ACC112 (cell line): Measurements from ENCODE around the gene ZBTB40.

Experiments used
- H2AFZ ChIP-seq: fragments of 200-600 bp; sonication (generic); one replicate; pipeline ENCODE4 v1.6.0; 2017; ENCODE audit warnings: antibody characterized with exemption, low read length; ENCODE audit not compliant: unreplicated experiment
- H3K27ac ChIP-seq: fragments of 200-600 bp; sonication (generic); 2 replicates; pipeline ENCODE4 v1.5.1; 2014; ENCODE audit warnings: low read depth, mild to moderate bottlenecking, antibody characterized with exemption, low read length, moderate library complexity
- H3K27me3 ChIP-seq: fragments of 200-600 bp; sonication (generic); 2 replicates; pipeline ENCODE4 v1.6.1; 2014; ENCODE audit warnings: mild to moderate bottlenecking, antibody characterized with exemption, low read length, moderate library complexity, mixed read lengths; ENCODE audit not compliant: insufficient read depth
- H3K36me3 ChIP-seq: fragments of 200-600 bp; sonication (generic); 2 replicates; pipeline ENCODE4 v1.6.1; 2016; ENCODE audit warnings: mild to moderate bottlenecking, antibody characterized with exemption, low read length, moderate library complexity, mixed read lengths; ENCODE audit not compliant: insufficient read depth
- H3K4me1 ChIP-seq: fragments of 200-600 bp; sonication (generic); one replicate; pipeline ENCODE4 v1.6.1; 2016; ENCODE audit warnings: low read length, mixed read lengths; ENCODE audit not compliant: insufficient read depth, unreplicated experiment, control insufficient read depth
- H3K4me3 ChIP-seq: fragments of 200-600 bp; sonication (generic); 2 replicates; pipeline ENCODE4 v1.5.1; 2014; ENCODE audit warnings: mild to moderate bottlenecking, low read depth, low read length
- H3K79me2 ChIP-seq: fragments of 200-600 bp; sonication (generic); one replicate; pipeline ENCODE4 v1.6.0; 2016; ENCODE audit warnings: low read length; ENCODE audit not compliant: control insufficient read depth, unreplicated experiment, insufficient read depth

Gene ZBTB40

DNA sequence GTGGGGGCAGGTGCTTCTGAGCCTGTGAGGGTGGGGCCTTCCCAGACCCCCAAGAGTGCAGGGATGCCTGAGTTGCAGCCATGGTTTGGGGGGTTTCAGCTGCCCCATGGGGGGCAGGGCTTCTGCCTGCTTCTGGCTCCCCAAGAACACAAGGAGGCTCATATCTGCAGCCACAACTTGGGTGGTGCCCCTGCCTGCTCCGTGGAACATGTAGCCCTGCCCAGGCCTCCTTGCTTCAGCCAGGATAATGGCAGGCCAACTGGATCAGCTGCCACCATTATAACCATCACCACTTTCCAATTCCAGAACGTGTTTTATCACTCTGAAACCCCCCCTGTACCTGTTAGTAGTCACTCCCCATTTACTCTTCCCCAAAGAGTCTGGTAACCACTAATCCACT is 14.0 kb downstream of the ZBTB40 start:
- Histone ChIP-seq H3K4me3 (no peak overlapping the region), H3K27ac (no peak overlapping the region), H3K79me2 (peaks cover 27% of the 10 kb centered on the region), H3K27me3 (no peaks in the 10 kb centered on the region), H2AFZ (no peak overlapping the region), H3K4me1 (peaks cover under 1% of the 10 kb centered on the region), H3K36me3 (no peaks in the 10 kb centered on the region)

DNA sequence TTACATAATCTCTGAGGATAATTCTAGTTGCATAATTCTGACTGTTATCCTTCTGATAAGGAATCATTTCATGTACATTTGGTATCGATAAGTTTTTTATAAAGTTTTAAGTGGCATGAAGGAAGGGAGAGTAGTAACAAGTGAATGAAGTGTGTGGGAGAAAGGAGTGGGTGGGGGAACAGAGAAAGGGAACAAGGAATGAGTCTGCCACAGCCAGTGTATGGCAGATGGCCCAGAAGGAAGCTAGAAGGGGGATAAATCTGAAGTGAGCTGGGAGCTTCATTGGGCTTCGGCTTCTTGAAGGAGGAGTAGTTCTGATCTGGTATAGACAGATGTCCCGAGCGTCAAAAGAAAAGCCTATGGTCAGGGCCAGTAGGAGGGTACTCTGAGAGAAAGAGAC is 18.6 kb downstream of the ZBTB40 start:
- Histone ChIP-seq H3K27me3 (no peaks in the 10 kb centered on the region), H3K4me1 (peaks cover 4% of the 10 kb centered on the region), H3K4me3 (no peak overlapping the region), H3K27ac (no peak overlapping the region), H3K79me2 (peaks cover 9% of the 10 kb centered on the region), H3K36me3 (no peaks in the 10 kb centered on the region), H2AFZ (no peak overlapping the region)

DNA sequence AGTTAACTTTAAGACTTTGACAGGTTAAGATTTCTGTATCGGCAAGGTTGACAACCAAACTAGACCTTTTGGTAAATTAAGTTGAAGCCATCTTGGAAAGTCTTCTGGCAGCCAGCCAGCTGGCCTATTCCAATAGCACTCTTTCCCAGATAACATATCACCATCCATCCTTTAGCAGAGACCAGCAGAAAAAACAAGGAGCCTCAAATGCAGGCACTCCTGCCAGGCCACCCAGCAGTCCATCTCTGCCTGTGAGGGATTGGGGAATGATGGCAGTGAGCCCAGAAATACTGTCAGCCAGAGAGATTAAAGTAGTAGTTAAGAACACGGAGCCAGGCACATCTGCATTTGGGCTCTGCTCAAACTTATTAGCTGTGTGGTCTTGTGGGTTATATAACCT is 19.4 kb downstream of the ZBTB40 start:
- Histone ChIP-seq H2AFZ (no peak overlapping the region), H3K27me3 (no peaks in the 10 kb centered on the region), H3K27ac (no peak overlapping the region), H3K79me2 (peaks cover 9% of the 10 kb centered on the region), H3K4me1 (peaks cover 4% of the 10 kb centered on the region), H3K36me3 (no peaks in the 10 kb centered on the region), H3K4me3 (no peak overlapping the region)

DNA sequence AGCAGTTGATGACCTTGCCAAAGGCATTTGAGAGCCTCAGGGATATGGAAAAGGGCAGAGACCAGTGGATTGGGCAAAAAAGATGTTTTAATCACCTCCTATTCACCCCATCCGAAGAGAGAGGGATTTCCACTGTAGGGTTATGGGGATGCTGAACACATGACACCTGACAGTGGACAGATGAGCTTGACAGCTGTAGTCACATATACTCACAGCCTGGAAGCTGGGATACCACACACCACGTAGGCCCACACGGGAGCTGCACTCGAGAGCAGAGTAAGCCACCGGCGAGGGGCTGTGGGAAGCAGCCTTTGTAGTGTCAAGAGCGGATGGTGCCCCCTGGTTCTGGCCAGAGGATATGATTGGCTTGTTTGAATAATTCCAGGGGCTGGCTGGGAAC is 20.0 kb downstream of the ZBTB40 start:
- Histone ChIP-seq H3K36me3 (no peaks in the 10 kb centered on the region), H3K27me3 (no peaks in the 10 kb centered on the region), H3K27ac (no peak overlapping the region), H3K4me3 (no peak overlapping the region), H3K4me1 (peaks cover 4% of the 10 kb centered on the region), H3K79me2 (peaks cover 9% of the 10 kb centered on the region), H2AFZ (no peak overlapping the region)

DNA sequence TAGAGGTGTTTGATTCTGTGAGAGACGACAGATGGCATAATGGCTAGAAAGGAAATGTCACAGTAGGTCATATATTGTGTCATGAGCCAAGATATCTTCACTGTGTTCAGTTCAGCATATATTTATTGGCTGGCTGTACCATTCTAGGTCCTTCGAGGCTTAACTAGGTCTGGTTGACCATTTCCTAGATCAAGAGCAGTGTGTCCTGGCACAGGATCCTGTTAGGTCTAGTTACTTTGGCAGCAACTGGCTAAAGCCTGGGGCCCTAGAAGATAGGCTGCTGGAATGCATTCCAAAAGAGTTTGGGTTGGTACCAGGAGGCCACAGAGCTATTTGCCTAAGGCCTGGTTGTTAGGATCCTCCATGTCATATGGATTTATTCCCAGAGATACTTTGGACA is 20.9 kb downstream of the ZBTB40 start:
- H3K36me3 ChIP-seq: no peaks in the 10 kb centered on the region
- no peaks in the 10 kb centered on the region for H3K27me3 ChIP-seq
- no peak overlapping the region for H2AFZ ChIP-seq
- no peak overlapping the region for H3K27ac ChIP-seq
- peaks cover 9% of the 10 kb centered on the region for H3K79me2 ChIP-seq
- H3K4me3 ChIP-seq: no peak overlapping the region
- peaks cover 4% of the 10 kb centered on the region for H3K4me1 ChIP-seq

DNA sequence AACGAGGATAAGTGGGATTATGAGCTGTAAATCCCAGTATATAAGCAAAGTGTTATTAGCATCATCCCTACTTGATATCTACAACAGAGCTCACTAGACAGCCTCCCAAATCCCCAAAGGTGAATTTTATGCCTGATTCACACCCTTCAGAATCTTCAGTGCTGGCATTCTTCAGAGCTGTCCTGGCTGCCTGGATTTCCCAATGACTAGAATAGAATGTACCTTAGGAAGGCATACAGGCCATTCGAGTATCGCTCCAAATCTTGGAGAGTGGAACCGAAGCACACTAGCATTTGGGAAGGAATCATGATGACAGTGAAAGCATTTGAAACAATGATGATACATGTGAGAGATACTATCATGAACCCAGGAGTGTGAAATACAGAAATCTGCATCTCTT is 22.3 kb downstream of the ZBTB40 start:
- Histone ChIP-seq H3K36me3 (no peaks in the 10 kb centered on the region), H3K27ac (no peak overlapping the region), H3K79me2 (peaks cover 5% of the 10 kb centered on the region), H2AFZ (no peak overlapping the region), H3K27me3 (no peaks in the 10 kb centered on the region), H3K4me3 (no peak overlapping the region), H3K4me1 (peaks cover 4% of the 10 kb centered on the region)

DNA sequence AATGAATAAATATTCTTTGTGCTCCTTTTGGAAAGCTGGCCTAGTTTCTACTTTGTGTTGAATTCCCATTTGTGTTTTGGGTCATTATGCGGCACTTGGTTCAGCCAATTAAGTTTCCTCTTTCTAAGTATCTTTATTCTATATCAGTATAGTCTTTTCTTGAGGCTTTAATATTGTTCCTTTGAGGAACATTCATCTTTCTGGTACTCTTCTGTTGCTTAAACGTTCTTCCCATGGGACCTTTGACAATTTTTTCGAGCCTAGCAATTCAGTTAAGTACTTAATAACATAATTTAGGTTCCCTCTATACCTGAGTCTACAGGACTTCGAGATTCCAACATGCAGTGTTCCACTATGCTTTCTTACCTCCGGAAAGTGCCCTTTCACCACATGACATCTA is 24.9 kb downstream of the ZBTB40 start:
- H3K79me2 ChIP-seq: no peaks in the 10 kb centered on the region
- H2AFZ ChIP-seq: no peak overlapping the region
- H3K36me3 ChIP-seq: no peaks in the 10 kb centered on the region
- no peak overlapping the region for H3K27ac ChIP-seq
- H3K4me1 ChIP-seq: no peaks in the 10 kb centered on the region
- H3K27me3 ChIP-seq: no peaks in the 10 kb centered on the region
- H3K4me3 ChIP-seq: no peak overlapping the region

DNA sequence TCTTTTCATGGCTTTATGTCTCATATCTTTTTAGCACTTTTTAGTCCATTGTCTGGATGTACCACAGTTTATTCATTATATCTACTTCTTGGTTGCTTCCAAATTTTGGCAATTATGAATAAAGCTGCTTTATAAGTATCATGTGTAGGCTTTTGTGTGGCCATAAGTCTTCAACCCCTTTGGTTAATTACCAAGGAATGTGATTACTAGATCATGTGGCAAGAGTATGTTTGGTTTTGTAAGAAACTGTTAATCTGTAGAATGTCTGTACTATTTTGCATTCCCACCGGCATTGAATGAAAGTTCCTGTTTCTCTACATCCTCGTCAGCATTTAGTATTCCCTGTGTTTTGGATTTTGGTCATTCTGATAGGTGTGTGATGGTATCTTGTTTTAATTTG is 31.5 kb downstream of the ZBTB40 start:
- H3K27ac ChIP-seq: no peak overlapping the region
- peaks cover 16% of the 10 kb centered on the region for H3K79me2 ChIP-seq
- H3K27me3 ChIP-seq: no peaks in the 10 kb centered on the region
- no peaks in the 10 kb centered on the region for H3K4me1 ChIP-seq
- no peak overlapping the region for H2AFZ ChIP-seq
- H3K4me3 ChIP-seq: no peak overlapping the region
- H3K36me3 ChIP-seq: no peaks in the 10 kb centered on the region

DNA sequence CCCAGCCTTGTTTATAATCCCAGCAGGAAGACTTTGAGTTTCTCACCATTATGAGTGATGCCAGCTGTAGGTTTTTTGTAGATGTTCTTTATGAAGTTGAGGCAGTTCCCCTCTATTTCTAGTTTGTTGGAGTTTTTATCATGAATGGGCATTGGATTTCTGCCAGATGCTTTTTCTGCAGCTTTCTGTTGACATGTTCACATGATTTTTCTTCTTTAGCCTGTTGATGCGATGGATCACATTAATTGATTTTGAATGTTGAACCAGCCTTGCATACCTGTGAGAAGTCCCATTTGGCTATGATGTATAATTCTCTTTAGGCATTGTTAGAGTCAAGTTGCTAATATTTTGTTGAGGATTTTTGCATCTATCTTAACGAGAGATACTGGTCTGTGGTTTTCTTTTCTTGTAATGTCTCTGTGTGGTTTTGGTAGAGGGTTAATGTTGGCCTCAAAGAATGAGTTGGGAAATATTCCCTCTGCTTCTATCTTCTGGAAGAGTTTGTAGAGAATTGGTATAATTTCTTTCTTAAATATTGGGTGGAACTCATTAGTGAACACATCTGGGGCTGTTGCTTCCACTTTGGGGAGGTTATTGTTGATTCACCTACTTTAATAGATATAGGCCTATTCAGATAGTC is 33.2 kb downstream of the ZBTB40 start:
- no peak overlapping the region for H3K27ac ChIP-seq
- peaks cover 20% of the 10 kb centered on the region for H3K79me2 ChIP-seq

DNA sequence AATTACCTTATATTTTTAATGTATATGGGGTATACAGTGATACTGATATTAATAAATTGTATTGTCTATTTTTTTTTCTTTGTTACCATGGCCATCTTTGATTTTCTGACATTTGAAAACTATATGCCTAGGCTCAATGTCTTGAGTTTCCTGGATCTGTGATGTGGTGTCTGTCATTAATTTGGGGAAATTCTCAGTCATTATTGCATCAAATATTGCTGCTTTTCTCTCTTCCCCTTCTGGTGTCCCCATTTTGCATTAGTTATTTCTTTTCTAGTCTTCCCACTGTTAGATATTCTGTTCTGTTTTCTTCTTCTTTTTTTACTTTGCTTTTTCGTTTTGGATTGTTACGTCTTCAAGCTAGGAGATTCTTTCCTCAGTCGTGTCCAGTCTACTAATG is 33.8 kb downstream of the ZBTB40 start:
- H3K27ac ChIP-seq: no peak overlapping the region
- H3K4me3 ChIP-seq: no peak overlapping the region
- H3K36me3 ChIP-seq: no peaks in the 10 kb centered on the region
- H3K4me1 ChIP-seq: no peaks in the 10 kb centered on the region
- no peak overlapping the region for H2AFZ ChIP-seq
- no peaks in the 10 kb centered on the region for H3K27me3 ChIP-seq
- peaks cover 20% of the 10 kb centered on the region for H3K79me2 ChIP-seq

More for the DNA sequence above, 33.2 kb downstream of the ZBTB40 start:
- no peaks in the 10 kb centered on the region for H3K4me1 ChIP-seq
- H3K27me3 ChIP-seq: no peaks in the 10 kb centered on the region
- no peak overlapping the region for H3K4me3 ChIP-seq
- H3K36me3 ChIP-seq: no peaks in the 10 kb centered on the region
- H2AFZ ChIP-seq: no peak overlapping the region

DNA sequence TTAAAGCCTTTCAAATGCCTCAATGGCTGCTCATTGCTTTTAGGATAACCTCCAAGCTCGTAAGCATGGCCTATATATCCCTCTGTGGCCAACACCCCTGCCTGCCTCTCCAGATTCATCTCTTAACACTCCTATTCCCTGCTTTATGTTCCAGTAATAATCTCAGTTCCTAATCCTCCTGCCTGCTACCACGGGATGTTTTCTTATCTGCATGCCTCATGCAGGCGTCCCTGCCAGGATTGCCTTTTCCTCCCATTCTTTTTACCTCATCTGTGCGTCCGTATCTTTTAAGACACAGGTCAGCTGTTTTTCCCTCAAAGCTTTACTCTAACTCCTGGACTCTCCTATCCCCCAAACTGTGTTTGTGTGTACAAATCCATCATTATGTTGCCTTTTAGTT is 36.1 kb downstream of the ZBTB40 start:
- Histone ChIP-seq H3K36me3 (peaks cover 4% of the 10 kb centered on the region; the same call in 1 of the 2 replicates), H3K27me3 (no peaks in the 10 kb centered on the region), H3K79me2 (peaks cover 20% of the 10 kb centered on the region), H2AFZ (no peak overlapping the region), H3K27ac (no peak overlapping the region), H3K4me1 (no peaks in the 10 kb centered on the region), H3K4me3 (no peak overlapping the region)
